GM08714 (cell line): ENCODE data around the gene TMEM125.

Source experiments
- H3K4me3 ChIP-seq: fragments of 200-500 bp; sonication (Bioruptor generic); 2 replicates; pipeline ENCODE4 v1.5.1; 2014; ENCODE audit warnings: mild to moderate bottlenecking, low read length, inconsistent platforms
- ZNF274 ChIP-seq: IDR thresholded peaks from 2 replicates; pipeline ENCODE4 v1.6.1; 2012; ENCODE audit warnings: mild to moderate bottlenecking, low read depth, low read length

The TMEM125 gene

GRCh38 chr1:43256675-43257570, 12.9 kb upstream of the TMEM125 start:
- TF ChIP-seq ZNF274, result no peak
- H3K4me3 ChIP-seq, result no peak overlapping the region

DNA sequence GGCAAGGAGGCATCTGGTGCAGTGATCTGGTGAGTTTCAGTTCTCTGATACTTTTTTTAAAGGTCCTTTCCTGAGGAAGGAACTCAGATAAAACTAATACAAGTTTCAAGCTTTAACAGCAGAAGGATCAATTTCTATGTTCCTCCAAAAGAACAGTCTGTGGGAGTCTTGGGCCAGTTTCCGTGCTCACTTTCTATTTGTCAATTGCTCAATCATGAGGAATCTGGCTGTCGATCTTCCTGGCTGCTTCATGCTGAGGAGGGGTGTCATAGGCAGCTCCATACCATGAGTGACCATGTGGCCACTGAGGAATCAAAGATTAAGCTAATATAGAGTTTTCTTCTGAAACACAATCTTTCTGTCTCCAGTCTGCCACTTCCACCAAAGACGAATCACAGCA, 11.4 kb upstream of the TMEM125 start:
- H3K4me3 ChIP-seq, result no peak overlapping the region
- no peak for TF ChIP-seq ZNF274

- no peak for TF ChIP-seq ZNF274
- no peak overlapping the region for H3K4me3 ChIP-seq
Observed at GRCh38 chr1:43265431-43265830, 4.4 kb upstream of the TMEM125 start.

DNA sequence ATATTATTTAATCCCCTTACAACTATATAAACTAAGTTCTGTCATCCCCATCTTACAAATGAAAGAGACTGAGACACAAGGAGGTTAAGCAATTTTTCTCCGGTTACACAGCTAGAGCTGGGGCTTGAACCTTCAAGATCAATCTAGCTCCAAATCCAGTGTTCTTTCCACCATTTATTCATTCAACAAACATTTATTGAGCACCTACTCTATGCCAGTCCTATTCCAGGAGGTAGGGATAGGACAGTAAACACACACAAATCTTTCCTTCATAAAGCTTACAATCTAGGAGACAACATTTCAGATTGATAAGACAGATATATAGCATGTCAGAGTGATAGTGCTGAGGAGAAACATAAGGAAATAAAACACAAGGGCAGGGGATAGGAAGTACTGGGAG, 2.9 kb upstream of the TMEM125 start:
- no peak overlapping the region for H3K4me3 ChIP-seq
- no peak for TF ChIP-seq ZNF274

GRCh38 chr1:43267291-43267805, 2.4 kb upstream of the TMEM125 start:
- TF ChIP-seq ZNF274, result no peak
- H3K4me3 ChIP-seq, result no peak overlapping the region

- no peak for TF ChIP-seq ZNF274
Observed at GRCh38 chr1:43267818-43268425, 1.9 kb upstream of the TMEM125 start.

GRCh38 chr1:43270421-43271095, 775 bp downstream of the TMEM125 start:
- no peak overlapping the region for H3K4me3 ChIP-seq
- no peak for TF ChIP-seq ZNF274

More at GRCh38 chr1:43267818-43268425, 1.9 kb upstream of the TMEM125 start:
- H3K4me3 ChIP-seq, result no peak overlapping the region

- H3K4me3 ChIP-seq, result no peak overlapping the region
- no peak for TF ChIP-seq ZNF274
Observed at GRCh38 chr1:43271186-43272118, 1.7 kb downstream of the TMEM125 start.

GRCh38 chr1:43272161-43272560, 2.4 kb downstream of the TMEM125 start:
- no peak overlapping the region for H3K4me3 ChIP-seq
- TF ChIP-seq ZNF274, result no peak

DNA sequence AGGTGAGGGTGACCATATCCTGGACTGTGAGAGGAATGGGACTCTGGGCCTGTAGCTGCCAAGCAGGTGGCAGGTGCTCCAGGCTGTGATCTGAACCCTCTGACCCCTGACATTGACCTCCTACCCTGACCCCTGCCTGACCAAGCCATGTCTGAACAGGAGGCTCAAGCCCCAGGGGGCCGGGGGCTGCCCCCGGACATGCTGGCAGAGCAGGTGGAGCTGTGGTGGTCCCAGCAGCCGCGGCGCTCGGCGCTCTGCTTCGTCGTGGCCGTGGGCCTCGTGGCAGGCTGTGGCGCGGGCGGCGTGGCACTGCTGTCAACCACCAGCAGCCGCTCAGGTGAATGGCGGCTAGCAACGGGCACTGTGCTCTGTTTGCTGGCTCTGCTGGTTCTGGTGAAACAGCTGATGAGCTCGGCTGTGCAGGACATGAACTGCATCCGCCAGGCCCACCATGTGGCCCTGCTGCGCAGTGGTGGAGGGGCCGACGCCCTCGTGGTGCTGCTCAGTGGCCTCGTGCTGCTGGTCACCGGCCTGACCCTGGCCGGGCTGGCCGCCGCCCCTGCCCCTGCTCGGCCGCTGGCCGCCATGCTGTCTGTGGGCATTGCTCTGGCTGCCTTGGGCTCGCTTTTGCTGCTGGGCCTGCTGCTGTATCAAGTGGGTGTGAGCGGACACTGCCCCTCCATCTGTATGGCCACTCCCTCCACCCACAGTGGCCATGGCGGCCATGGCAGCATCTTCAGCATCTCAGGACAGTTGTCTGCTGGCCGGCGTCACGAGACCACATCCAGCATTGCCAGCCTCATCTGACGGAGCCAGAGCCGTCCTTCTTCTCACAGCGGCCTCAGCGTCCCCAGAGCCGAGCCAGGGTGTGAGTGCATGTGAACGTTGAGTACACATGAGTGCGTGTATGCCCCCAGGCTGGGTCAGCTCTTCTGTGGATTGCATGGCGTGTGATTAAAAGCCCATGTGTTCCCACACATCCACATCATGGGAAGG, 3.1 kb downstream of the TMEM125 start:
- H3K4me3 ChIP-seq, result no peak overlapping the region
- no peak for TF ChIP-seq ZNF274

GRCh38 chr1:43273708-43274107, 3.9 kb downstream of the TMEM125 start:
- no peak for TF ChIP-seq ZNF274

DNA sequence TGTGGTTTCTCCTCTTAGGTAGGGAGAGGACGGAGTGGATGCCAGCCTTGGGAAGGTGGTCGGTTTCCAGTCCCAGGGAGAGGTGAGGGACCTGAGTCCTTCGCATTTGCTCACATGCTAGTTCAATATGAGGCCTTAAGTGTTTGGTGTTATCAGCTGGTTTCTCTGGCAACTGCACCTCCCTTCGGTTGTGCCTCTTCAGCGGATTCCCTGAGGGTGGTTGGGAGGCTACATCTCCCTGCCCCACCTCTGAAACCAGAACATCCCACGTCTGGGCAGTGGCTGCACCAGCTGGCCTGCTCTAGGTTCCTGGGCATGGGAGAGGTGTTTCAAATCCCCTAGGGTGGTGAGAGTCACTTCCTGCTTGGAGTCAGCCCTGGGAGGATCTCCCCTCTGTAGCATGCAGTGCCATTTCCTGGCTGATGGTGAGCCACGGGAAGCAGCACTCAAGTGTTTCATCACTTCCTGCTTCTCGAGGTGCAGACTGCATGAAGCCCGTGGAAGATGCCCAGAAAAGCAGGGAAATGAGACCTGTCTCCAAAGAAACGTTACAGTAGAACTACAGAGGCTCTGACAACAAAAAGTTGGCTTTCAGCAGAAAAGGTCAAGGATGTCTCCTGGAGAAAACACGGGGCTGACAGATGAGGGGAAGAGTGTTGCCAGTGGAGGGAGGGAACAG, 4.5 kb downstream of the TMEM125 start:
- no peak overlapping the region for H3K4me3 ChIP-seq
- no peak for TF ChIP-seq ZNF274

More at GRCh38 chr1:43273708-43274107, 3.9 kb downstream of the TMEM125 start:
- H3K4me3 ChIP-seq, result no peak overlapping the region

DNA sequence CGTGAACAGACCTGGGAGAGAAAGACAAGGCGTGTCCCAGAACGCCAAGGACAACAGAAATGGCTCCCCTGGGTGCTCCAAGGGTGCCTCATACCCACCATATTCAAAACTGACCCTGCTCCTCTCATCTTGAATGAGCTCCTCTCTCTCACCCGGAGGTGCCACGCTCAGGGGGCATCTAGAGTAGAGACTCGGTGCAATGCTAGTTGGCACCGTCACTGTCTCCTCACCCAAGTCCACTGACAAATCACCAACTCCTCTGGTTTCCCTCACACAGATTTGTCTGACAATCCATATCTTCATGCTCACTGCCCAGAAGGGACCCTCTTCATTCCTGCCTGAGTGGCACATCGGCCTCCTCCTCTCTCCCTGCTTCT, 5.0 kb downstream of the TMEM125 start:
- no peak for TF ChIP-seq ZNF274
- H3K4me3 ChIP-seq, result no peak overlapping the region
